ENCODE measurements around the gene BTBD19.

DNA sequence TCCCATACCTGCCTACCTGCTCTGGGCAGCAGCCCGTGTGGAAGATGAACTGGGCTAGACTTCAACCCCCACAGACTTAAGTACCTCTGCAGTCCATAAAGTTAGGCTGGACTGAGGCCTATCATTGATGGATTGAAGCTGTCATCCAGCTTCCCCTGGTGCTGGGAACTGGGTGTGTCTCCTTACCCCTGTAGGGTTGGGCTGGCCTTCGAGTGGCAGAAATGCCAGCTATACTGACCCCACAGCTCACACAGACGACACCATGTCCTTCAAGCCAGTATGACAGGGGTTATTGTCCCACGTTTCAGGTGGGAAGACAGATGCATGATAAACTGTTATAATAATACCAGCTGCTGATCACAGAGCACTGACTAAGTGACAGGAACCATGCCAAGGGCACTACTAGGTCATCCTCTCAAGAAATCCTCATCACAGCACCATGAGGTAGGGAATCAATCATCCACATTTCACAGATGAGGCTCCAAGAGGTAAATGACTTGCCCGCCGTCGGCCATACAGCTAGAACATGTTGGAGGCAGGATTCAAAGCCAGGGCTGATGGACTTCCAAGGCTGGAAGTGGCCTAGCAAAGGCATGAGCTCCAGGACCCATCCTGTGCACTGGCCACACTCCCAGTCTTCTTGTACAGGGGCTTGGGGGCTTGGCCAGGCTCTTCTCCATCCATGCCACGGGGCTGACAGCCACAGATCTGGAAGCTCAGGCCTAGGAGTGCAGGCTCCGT is 20.0 kb upstream of the BTBD19 start, which contains the start of gene BEST4:
- TF ChIP-seq POLR2AphosphoS5 (IDR thresholded peaks at IDR 0.05; ENCODE audit: insufficient read depth in 1 of 2, low read depth in 1 of 2) (no peak), POLR2A (IDR thresholded peaks at IDR 0.05) (no peak)
- TF ChIP-seq, protein P1, sequence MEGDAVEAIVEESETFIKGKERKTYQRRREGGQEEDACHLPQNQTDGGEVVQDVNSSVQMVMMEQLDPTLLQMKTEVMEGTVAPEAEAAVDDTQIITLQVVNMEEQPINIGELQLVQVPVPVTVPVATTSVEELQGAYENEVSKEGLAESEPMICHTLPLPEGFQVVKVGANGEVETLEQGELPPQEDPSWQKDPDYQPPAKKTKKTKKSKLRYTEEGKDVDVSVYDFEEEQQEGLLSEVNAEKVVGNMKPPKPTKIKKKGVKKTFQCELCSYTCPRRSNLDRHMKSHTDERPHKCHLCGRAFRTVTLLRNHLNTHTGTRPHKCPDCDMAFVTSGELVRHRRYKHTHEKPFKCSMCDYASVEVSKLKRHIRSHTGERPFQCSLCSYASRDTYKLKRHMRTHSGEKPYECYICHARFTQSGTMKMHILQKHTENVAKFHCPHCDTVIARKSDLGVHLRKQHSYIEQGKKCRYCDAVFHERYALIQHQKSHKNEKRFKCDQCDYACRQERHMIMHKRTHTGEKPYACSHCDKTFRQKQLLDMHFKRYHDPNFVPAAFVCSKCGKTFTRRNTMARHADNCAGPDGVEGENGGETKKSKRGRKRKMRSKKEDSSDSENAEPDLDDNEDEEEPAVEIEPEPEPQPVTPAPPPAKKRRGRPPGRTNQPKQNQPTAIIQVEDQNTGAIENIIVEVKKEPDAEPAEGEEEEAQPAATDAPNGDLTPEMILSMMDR (IDR thresholded peaks at IDR 0.05) = no peak

Measured in vagina (tissue), 2 donors.